Measurements from ENCODE around the gene PON1. TPM values are rescaled to one million over a fixed set of nuclear protein-coding genes. Genes with fewer than 3 reads are reported as not detected.

Gene PON1
- total and polyA plus RNA-seq, 2 of the 8 experiments (the other 6 are each of a cell fraction or from before 2014, with no cell fraction given) = not detected

DNA sequence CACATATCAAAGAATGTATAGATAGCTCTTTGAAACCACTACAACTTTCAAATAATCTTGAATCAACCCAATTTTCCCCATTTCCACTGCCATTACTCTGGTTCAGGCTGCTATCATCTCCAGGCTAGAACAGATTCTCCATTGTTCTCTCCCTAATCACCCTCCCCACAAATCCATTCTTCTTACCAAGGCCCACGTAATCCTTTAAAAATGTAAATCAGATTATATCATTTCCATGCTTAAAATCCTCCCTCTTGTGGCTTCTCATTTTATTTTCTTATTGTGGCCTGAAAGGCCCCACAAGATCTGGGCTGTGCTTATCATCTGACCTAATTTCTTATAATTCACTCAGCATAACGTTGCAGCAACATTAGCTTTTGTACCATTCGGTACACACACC is 3.0 kb upstream of the PON1 start:
- CTCF ChIA-PET (ENCODE audit: partially characterized antibody) = interaction anchor here (0.5 to 1.2 kb wide), 3 partner anchors 149 to 764 kb away, joined by 3 to 5 read pairs (median 3); no protein-coding TSS in a partner anchor
- no peaks in the 10 kb centered on the region for H4K20me1 ChIP-seq (replicated peaks in 1 of 2; ENCODE audit: control insufficient read depth in 1 of 2, insufficient read depth in 2 of 2, low read length in 2 of 2)
- no peak overlapping the region for H3K4me2 ChIP-seq (ENCODE audit: insufficient read depth in 1 of 2, low read depth in 2 of 2, low read length in 2 of 2)
- no peak overlapping the region for H3K56ac ChIP-seq (replicated peaks; ENCODE audit: insufficient read length, low read depth, low read length)
- H4K8ac ChIP-seq (ENCODE audit: extremely low read depth, insufficient read depth, low read length) = no peak overlapping the region
- H3K14ac ChIP-seq (ENCODE audit: insufficient read length) = no peak overlapping the region
- no peak overlapping the region for H2BK5ac ChIP-seq (ENCODE audit: low read depth, low read length)
- H3K4me3 ChIP-seq (ENCODE audit: extremely low read depth in 1 of 4, insufficient read depth in 2 of 4, low read depth in 3 of 4, low read length in 4 of 4) = no peak overlapping the region
- H3K23me2 ChIP-seq (ENCODE audit: low read depth, low read length) = no peaks in the 10 kb centered on the region
- H2BK20ac ChIP-seq (ENCODE audit: low read length) = no peak overlapping the region
- DNase-seq (ENCODE audit: low read depth in 1 of 2, low spot score in 2 of 2) (no peak), FAIRE-seq (no peak)
- no peaks in the 10 kb centered on the region for H3K36me3 ChIP-seq (ENCODE audit: control insufficient read depth in 2 of 4, insufficient read depth in 4 of 4, low read length in 3 of 4)
- H3K79me1 ChIP-seq (ENCODE audit: low read depth, low read length) = no peaks in the 10 kb centered on the region
- TF ChIP-seq, protein P1, sequence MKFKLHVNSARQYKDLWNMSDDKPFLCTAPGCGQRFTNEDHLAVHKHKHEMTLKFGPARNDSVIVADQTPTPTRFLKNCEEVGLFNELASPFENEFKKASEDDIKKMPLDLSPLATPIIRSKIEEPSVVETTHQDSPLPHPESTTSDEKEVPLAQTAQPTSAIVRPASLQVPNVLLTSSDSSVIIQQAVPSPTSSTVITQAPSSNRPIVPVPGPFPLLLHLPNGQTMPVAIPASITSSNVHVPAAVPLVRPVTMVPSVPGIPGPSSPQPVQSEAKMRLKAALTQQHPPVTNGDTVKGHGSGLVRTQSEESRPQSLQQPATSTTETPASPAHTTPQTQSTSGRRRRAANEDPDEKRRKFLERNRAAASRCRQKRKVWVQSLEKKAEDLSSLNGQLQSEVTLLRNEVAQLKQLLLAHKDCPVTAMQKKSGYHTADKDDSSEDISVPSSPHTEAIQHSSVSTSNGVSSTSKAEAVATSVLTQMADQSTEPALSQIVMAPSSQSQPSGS (IDR thresholded peaks at IDR 0.05; ENCODE audit: low read length) = no peak
- TF ChIP-seq SUZ12 (IDR thresholded peaks at IDR 0.05; ENCODE audit: low read length) = no peak
- TF ChIP-seq ZNF274 (IDR thresholded peaks at IDR 0.05; ENCODE audit: borderline replicate concordance, extremely low read depth, low read length) = no peak
- TF ChIP-seq BRCA1 (IDR thresholded peaks at IDR 0.05; ENCODE audit: low read depth, low read length) = no peak
- TF ChIP-seq POU5F1 (IDR thresholded peaks at IDR 0.05; ENCODE audit: low read depth, low read length) = no peak
- POLR2A ChIA-PET (ENCODE audit: partially characterized antibody) = no interaction called here
- H2BK15ac ChIP-seq (ENCODE audit: low read length) = no peak overlapping the region
- no peak overlapping the region for H3K9ac ChIP-seq (replicated peaks in 1 of 4; ENCODE audit: extremely low read depth in 1 of 4, low read depth in 3 of 4, low read length in 3 of 4)
- H2BK120ac ChIP-seq (replicated peaks; ENCODE audit: low read depth, low read length) = no peak overlapping the region
- no peak overlapping the region for H3K27ac ChIP-seq (ENCODE audit: low read depth, low read length)
- no peak overlapping the region for H3K23ac ChIP-seq (ENCODE audit: insufficient read length)
- H2AK5ac ChIP-seq (ENCODE audit: low read depth, low read length) = no peak overlapping the region
- peaks cover 0 to 7% (median 0%) of the 10 kb centered on the region in 4 experiments; a peak in 1 of 7 replicates for H3K4me1 ChIP-seq (replicated peaks in 1 of 4; ENCODE audit: control insufficient read depth in 3 of 4, insufficient read depth in 4 of 4, low read length in 3 of 4)
- H2BK12ac ChIP-seq (ENCODE audit: low read depth, low read length) = no peak overlapping the region
- no peaks in the 10 kb centered on the region for H3K9me3 ChIP-seq (ENCODE audit: insufficient read depth in 2 of 2, low read depth in 1 of 2, low read length in 1 of 2)
- 90% methylated on average over 3 of the region's 3 CpGs; no CpG with 5 or more reads in 1 of the 2 experiments for WGBS, 2 experiments (ENCODE audit: extremely low coverage in 1 of 2, insufficient coverage in 1 of 2, insufficient read length in 1 of 2, insufficient replicate concordance in 2 of 2, low coverage in 1 of 2, low lambda C conversion rate in 2 of 2, missing lambda C conversion rate in 1 of 2)
- H3K18ac ChIP-seq (ENCODE audit: extremely low read depth, low read length) = no peak overlapping the region
- no peak overlapping the region for H4K91ac ChIP-seq (replicated peaks; ENCODE audit: insufficient read length, low read length)
- no peaks in the 10 kb centered on the region for H3K79me2 ChIP-seq (ENCODE audit: control insufficient read depth in 1 of 2, insufficient read depth in 2 of 2, low read length in 2 of 2)
- no peaks in the 10 kb centered on the region; a peak in 1 of 7 replicates for H3K27me3 ChIP-seq (replicated peaks in 1 of 4; ENCODE audit: control insufficient read depth in 3 of 4, extremely low read depth in 1 of 4, insufficient read depth in 3 of 4, low read length in 3 of 4)
- no peak overlapping the region for H3K4ac ChIP-seq (replicated peaks; ENCODE audit: insufficient read length, low read depth, low read length)
- no peak overlapping the region for H4K5ac ChIP-seq (ENCODE audit: insufficient read length, low read depth, low read length)
- H2AFZ ChIP-seq (ENCODE audit: low read length) = no peak overlapping the region

Data from H1 (cell line).